ENCODE measurements around the gene ROBO1.
"Not testable (repeated sequence)": the region's sequence is repeated elsewhere in the genome, so short reads cannot be mapped to it uniquely, and the experiment has no call there.

ROBO1 gene

DNA sequence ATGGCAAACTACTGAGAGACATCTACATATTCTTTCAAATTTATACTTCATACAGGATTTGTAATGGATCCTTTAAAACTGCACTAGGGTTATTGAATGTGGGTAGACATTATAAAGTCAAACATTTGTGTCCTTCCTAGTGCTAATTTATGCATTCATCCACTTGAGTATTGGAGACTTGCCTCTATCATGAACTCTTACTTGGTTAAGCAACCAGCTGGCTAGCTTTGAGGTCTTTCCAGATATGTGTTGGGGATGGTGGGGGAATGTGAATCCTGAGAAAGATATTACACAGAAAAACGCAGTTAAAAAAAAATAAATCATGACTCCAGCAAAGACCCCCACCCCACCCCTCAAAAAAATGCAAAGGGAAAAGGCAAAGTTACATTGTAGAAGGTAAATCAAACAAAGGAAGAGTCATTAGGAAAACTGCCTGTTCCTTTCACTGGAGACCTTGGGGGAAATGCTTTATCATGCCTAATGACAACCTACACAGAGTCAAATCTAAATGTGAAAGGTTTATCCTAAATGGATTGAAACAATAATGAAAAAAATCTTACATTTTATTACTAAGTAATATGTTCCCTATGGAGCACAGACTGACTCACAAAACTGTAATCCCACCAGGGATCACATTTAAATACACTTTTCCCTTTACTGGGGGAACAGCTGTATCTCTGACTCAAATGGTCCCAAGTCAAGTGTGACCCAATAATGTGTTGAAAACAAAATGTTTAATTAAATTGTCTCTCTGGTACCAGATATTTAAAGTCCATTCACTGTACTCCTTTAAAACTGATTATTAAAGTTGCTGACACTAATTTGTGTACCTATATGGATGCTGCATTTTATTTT lies 522.3 kb downstream of the ROBO1 start:
- no peak for DNase-seq (ENCODE audit: low read depth)

DNA sequence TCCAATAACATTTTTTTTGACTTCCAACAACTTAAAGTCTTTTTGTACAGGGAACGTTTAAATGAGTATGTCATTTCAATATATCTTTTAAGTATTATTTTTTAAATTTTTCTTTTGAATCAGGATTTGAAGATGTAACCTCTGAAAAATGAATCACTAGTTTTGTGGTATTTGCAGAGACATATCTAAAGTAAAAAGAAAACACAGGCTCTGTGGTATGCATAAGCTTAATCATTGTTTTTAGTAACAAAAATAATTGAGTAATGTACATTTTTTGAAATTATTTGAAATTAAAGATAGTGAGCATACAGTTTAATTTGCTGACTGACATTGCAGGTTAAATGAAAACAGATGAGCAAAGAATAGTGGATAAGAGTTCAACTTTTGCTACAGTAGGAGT lies 531.3 kb downstream of the ROBO1 start:
- DNase-seq (ENCODE audit: low read depth): no peak

DNA sequence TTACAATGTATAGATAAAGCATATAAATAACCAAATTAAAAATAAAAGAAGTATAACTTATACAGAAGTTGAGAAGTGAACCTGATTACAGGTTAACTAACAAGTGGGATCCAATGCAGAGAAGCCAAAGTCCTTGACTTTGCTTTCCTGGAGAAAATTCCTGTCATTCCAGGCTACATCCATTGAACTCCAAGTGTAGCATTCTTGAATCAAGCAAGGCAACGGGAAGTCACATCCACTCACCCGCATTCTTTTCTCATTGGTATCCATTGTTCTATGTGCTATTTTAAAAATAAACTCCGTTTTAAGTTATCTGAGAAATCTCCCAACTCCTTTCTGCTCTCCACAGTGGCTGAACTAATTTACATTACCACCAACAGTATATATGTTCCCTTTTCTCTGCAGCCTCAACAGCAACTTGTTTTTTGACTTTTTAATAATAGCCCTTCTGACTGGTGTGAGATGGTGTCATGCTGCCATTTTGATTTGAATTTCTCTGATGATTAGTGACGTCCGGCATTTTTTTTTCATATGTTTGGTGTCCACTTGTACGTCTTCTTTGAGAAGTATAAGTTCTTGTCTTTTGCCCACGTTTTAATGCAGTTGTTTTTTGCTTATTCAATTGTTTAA lies 534.3 kb downstream of the ROBO1 start:
- no peak for DNase-seq (ENCODE audit: low read depth)

DNA sequence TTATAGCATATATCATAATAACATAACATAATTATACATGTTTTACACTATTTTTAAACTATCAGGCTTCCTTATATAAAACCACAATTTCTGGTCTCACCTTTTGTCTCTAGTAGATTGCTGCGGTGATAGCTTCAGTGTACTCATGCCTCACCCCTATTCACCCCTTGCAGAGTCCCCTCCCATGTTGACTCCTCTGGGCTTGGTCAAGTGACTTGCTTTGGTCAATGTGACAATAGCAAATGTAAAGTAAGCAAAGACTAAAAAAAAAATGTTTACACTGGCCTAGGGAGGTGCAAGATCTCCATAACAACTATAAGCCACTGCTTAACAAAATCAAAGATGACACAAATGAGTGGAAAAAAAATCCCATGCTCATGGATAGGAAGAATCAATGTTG lies 537.5 kb downstream of the ROBO1 start:
- no peak for DNase-seq (ENCODE audit: low read depth)

DNA sequence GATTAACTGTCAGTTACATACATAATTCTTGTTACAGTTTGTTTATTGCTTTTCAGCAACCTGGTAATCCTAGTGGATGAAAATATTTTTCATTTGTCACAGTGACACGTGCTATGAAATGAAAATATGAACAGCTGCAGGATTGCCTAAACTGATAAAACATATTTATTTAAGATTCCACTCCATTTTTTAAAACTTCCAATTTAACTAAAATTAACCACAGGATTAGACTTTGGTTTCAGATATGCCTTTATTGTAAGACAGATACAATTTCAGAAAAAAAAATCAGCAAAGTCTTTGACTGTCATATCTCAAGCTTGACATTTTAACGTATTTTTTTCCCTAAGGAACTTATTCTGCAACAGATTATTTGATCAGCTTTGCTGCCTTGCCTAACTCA lies 550.7 kb downstream of the ROBO1 start:
- DNase-seq (ENCODE audit: low read depth): no peak

DNA sequence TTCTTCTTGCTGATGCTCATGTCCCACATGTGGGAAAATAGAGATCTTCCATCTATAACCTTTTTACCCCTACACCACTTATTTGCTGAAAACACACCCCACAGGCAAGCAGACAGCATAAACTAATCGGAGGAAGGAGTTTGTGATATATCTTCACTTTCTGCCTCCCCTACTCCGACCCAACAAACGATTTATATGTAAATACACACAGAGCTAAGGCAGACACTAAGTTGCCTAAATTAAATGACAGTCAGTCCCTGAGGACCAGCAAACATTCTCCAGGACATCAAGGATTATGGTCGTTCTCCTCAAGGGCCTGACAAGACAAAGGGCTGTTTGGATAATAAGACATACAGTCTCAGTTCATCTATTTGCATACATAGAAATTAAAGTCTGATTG lies 552.5 kb downstream of the ROBO1 start:
- no peak for DNase-seq (ENCODE audit: low read depth)

DNA sequence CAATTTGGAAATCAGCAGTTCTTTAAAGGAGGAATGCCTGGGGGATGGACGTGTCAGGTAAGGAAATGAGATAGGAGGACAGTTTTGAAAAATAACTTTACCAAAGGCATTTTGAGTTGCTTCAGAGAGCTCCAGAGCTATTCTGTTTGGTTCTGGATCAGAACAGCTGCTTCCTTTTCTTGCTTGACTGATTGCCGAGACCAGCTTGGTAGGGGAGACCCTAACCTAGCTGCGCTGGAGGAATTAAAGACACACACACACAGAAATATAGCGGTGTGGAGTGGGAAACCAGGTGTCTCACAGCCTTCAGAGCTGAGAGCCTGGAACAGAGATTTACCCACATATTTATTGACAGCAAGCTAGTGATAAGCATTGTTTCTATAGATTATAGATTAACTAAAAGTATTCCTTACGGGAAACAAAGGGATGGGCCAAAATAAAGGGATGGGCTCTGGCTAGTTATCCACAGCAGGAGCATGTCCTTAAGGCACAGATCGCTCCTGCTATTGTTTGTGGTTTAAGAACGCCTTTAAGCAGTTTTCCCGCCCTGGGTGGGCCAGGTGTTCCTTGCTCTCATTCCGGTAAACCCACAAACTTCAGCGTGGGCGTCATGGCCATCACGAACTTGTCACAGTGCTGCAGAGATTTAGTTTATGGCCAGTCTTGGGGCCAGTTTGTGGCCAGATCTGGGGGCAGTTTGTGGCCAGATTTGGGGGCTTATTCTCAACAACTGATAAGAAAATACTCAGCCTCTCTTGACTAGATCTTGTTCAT lies 556.0 kb downstream of the ROBO1 start:
- no peak for DNase-seq (ENCODE audit: low read depth)

DNA sequence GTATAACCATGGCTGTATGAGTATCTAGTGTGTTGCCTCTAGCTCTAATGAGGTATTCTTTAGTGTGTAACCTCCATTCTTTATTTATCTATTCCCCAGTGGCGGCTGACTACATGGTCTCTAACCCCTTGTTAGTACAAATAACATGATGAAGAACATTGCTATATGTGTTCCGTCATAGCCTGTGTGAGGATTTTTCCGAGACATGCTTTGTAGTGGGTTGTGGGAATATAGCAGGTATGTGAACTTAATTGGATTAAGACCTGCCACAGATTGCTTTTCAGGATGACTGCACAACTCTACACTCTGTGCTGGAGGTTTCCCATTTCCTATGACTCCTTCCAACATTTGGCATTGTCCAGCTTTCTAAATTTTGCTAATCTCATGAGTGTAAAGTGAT lies 563.4 kb downstream of the ROBO1 start:
- DNase-seq (ENCODE audit: low read depth): no peak

DNA sequence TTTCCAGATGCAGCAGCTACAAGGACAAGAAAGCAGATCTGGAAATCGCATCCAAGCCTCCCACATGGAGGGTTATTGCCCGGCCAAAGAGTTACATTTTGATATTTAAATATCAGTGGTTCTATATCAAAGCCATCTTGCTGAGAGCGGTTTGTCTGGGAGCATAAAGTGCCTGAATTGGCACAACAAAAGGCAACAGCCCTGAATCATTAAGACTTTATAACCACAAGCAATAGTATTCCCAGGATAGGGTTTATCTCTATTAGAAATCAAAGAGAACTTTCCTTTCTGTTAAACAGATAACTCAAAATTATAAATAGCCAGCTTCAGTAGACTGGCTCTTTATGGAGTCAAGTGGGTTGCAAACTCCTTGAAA lies 564.7 kb downstream of the ROBO1 start:
- no peak for DNase-seq (ENCODE audit: low read depth)

DNA sequence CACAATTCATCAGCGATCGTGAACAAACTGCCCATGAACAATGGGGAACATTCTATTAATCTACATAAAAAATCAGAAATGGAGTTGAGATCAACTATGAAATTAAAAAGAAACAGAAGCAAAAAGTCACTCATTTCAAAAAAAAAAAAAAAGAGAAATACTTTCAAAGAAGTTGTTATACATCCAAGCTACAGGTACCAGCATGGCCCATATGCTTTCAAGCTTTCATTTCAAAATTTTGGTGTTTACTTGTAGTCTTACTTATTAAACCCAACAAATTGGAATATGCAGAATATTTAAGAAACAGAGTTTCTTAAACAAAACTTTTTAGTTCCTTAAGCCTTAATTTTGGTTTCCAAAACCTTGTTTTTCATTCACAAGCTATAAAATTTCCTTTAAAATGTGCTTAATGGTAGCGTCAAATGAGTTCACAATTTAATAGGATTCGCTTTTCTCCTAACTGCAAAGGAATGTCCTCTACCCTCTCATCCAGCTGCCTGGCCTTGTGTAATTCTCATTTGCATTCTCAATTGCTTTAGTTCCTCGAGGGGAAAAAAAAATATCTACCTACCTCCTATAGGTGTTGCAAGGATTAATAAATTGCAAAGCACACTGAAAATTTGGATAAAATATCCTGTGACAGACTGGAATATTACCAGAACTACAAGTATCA lies 565.2 kb downstream of the ROBO1 start:
- no peak for DNase-seq (ENCODE audit: low read depth)

DNA sequence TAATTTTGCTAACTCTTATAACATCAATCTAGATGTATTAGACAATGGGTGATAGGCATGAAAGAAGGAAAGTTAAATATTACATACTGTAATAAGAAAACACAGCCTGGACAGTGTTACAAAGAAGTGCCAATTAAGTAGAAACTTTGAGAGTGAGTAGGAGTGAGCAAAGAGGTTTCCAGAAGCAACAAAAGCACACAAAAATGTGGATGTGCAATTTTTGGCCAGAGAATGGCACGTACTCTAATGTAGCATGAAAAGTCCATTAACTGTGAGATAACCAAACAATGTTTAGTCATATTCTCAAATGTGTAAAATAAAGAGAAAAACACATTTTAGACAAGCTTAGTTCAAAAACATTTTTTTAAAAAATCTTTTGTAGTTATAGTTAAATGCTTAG lies 567.3 kb downstream of the ROBO1 start:
- DNase-seq (ENCODE audit: low read depth): no peak

DNA sequence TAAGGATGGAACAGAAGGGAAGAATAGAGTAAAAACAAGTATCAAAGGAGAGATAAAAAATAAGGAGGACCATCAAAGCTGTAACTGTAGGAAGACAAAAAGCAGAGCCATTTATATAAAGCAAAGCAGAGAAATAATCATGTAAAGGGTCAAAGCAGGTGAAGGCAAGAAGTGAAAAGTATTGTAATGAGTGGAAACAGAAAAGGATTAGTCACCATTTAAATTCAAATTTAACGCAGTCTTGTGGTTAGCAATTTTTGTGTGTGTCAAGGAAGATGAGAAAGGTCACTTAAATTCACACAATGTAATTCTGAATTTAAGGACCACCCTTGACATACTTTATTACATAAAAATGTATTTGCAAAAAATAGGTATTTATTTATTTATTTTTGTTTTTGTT lies 567.8 kb downstream of the ROBO1 start:
- DNase-seq (ENCODE audit: low read depth): no peak

DNA sequence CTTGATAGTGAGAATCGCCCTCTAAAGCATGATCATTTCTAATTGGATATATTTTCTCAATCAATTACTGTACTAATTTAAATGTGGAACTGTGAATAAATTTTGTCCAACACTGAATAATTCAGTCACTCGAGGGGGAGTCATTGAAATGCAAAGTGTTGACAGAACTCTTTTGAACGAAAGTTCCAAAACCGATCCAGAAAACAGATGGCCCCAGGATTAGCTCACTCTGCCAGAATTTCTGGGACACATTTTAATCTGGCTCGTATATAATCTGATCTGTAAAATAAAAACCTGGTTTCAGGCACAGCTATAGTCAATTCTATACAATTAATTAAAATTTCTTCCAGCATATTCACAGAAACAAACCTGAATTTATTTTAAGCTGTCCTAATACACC lies 580.4 kb downstream of the ROBO1 start:
- DNase-seq (ENCODE audit: low read depth): no peak

DNA sequence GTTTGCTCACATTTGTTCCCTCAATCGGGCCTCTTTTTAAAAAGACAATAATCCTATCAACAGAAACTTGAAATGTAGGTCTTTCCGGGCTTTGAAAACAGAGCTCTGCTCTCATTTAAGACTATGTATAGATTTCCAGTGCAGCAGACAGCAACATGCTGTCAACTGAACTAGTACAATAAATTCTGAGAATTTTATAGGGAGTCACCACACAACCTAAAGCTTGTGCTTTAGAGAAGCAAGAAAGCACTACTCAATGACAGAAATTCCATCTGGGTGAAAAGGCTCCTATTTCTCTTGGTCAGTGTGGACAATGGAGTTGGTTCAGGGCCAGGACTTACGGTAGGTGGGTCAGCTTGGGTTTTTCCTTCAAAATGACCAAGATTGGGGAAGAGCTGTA lies 583.5 kb downstream of the ROBO1 start:
- DNase-seq (ENCODE audit: low read depth): no peak

DNA sequence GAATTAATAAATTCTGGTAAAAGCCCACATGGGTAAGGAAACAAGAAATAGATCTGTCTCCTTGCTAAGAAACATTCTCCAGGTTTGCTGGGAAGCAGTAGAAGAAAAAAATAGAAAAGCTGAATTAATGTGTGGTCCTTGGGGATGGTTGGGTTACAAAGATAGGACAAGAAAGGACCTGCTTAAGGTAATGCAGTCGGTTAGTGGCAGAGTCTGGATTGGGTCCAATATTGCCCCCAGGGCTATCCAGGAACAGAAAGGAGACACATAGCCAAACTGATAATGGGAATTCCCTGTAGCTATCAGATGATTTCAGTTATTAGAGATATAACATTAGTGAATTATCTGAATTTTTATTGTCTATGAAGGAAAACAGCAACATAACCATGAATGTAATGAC lies 584.3 kb downstream of the ROBO1 start:
- DNase-seq (ENCODE audit: low read depth): no peak

DNA sequence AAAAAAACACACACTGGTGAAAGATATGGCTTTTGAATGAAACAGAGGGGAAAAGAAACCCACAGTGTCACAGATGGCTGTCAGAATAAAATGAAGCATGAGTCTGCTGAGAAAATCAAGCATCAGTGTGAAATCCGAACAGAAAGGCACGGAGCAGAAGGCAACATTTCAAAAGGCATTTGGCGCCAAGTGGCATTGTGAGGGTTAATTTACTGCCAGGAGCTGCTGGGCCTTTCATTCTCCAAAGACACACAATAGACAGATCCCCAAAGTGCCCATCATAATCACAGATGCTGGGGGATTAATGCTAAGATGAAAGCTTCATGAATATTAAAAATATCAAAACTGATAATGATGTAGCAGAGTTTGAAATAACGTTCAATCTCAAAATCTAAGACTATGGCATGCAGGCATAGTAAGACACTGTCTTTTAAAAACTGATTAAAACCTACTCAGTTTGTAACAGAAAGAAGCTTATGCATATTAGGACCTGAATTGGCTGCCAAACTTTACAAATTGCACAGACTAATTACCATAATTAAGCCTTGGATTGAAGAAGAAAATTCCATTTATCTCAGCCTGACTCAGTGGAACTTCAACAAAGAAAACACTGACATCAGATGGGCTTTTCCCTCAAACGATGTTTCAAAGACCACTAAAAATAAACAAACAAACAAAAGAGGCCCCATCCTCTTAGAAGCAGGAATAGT lies 589.2 kb downstream of the ROBO1 start:
- no peak for DNase-seq (ENCODE audit: low read depth)

DNA sequence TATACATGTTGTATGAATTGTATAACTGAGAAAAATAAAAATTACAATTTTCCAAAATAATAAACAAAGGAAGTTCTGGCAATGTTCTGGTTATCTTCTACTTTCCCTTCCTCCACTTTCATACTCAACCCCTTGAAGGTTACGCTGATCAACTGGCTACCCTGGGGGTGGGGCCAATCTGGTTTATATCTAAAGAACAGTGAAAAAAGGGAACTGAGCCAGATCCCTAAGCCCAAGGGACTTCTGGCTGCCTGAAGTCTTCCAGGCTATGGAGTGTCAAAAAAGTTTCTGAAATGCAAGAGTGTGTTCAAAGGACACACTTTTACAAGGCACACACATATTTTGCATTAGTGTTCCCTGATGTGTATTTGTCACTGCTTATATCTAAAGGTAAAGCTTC lies 591.9 kb downstream of the ROBO1 start:
- DNase-seq (ENCODE audit: low read depth): no peak

DNA sequence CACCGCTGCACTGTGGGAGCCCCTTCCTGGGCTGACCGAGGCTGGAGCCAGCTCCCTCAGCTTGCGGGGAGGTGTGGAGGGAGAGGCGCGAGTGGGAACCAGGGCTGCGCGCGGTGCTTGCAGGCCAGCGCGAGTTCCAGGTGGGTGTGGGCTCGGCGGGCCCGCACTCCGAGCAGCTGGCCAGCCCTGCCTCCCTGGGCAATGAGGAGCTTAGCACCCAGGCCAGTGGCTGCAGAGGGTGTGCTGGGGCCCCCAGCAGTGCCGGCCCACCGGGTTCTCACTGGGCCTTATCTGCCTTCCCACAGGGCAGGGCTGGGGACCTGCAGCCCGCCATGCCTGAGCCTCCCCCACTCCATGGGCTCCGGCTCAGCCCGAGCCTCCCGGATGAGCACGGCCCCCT lies 594.5 kb downstream of the ROBO1 start:
- not testable (repeated sequence) for DNase-seq (ENCODE audit: low read depth)

DNA sequence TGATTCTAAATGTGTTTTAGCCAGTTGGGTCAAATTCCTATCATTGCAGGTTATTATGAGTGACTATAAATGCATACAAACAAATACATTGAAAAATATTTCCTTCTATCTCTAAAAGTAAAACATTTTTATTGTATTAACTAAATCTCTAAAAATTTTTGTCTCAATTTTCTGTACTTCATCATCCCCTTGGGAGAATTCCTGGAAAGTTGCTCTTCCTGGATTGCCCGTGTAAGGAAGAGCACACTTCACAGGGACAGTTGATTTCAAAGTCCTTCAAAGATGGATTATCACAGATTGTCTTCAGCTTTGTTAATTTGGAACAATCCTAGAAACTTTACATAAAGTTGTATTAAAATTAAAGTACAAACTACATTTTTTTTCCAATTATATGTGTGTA lies 595.6 kb downstream of the ROBO1 start:
- peak; percentile 1 for DNase-seq (ENCODE audit: low read depth)

DNA sequence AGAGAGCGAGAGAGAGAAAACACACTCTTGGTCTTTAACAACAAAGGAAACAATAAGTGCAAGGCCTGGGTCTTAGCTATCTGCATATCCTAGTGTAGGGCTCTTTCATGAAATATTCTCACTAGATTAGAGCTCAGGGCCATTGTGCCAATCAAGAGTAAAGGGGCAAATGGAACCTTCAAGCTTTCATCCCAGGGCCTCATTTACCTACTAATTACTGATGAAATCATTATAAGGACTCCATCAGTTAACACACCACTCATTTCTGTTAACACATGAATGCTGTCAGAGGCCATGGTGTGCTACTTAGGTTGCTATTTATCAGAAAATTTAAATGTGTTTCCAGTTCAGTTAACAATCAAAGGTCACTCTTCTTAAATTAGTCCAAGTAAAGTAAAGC lies 597.8 kb downstream of the ROBO1 start:
- no peak for DNase-seq (ENCODE audit: low read depth)

DNA sequence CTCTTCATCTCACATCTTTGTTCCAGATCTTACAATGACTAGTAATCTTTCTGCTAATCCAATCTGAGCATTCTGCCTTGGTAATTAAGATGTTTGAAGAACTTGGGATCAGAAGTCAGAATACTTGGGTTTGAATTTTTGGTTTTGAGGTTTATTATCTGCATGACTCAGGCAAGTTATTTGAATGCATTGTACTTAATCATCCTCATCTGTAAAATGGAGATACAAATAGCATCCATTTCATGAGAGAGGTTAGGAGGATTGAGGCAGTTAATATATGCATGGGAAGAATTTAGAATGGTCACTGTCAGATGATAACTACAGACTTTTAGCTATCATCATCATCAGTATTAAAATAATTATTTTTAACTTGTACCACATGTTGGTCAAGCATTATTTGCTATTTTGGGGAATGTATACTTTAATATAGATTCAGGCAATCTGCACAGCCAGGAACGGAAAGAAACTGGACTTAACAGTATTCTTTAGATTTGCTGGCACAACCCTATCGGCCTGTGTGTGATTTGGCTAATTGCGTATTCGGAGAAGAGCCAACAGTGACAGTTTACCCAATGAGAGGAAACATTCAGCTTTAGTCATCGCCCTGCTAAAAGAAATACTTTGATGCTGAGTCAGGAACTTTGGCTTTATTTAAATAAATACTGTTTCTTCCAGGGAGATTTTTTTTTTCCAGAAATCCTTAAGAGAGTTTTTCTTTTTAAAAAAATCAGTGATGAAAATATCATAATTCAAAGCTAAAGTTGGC lies 600.0 kb downstream of the ROBO1 start:
- DNase-seq (ENCODE audit: low read depth): peak; percentile 91

All from ELR (cell line).